Esophagus muscularis mucosa (tissue), 4 donors: ENCODE data around the gene UBL4A. TPM values are rescaled to one million over a fixed set of nuclear protein-coding genes. Genes with fewer than 3 reads are reported as not detected.

ENCODE experiments used
- DNase-seq: peaks from one replicate; pipeline ENCODE4 v3.0.0-alpha.2; 2017; ENCODE audit errors: extremely low spot score
- H3K27ac ChIP-seq, 4 donors: fragments of 200-600 bp; sonication (generic); replicated peaks in 1 of 4; 1 replicate in 3 of 4; 2 replicates in 1 of 4; pipeline ENCODE4 v1.5.1; 2016 to 2019; ENCODE audit warnings: mild to moderate bottlenecking in 1 of 4
- H3K27me3 ChIP-seq, 4 donors: fragments of 200-600 bp; sonication (generic); one replicate each; pipeline versions ENCODE4 v1.5.1 to v1.6.0; 2016 to 2019
- H3K36me3 ChIP-seq, 4 donors: fragments of 200-600 bp; sonication (generic); one replicate each; pipeline ENCODE4 v1.5.1; 2016 to 2019
- H3K4me1 ChIP-seq, 4 donors: fragments of 200-600 bp; sonication (generic); one replicate each; pipeline ENCODE4 v1.5.1; 2016 to 2019
- H3K4me3 ChIP-seq, 4 donors: fragments of 200-600 bp; sonication (generic); 1 replicate in 2 of 4; 2 replicates in 2 of 4; pipeline ENCODE4 v1.5.1; 2016 to 2019; ENCODE audit warnings: mild to moderate bottlenecking in 4 of 4, moderate library complexity in 1 of 4
- H3K9me3 ChIP-seq, 4 donors: fragments of 200-600 bp; sonication (generic); 1 replicate in 3 of 4; 2 replicates in 1 of 4; pipeline ENCODE4 v1.5.1; 2016 to 2019
- EP300 ChIP-seq: sonication (generic); formaldehyde crosslinking; IDR thresholded peaks from one replicate; pipeline ENCODE4 v1.6.1; 2017; ENCODE audit warnings: antibody characterized with exemption
- POLR2A ChIP-seq: fragments of 450-650 bp; IDR thresholded peaks from one replicate; pipeline ENCODE4 v1.6.1; 2017; ENCODE audit warnings: antibody characterized with exemption, moderate library complexity, mild to moderate bottlenecking, low read depth
- POLR2AphosphoS5 ChIP-seq, 2 donors: sonication (generic); formaldehyde crosslinking; IDR thresholded peaks; one replicate each; pipeline ENCODE4 v1.6.1; 2017; ENCODE audit warnings: antibody characterized with exemption in 2 of 2
- WGBS: methylation state at CpG from one replicate; pipeline ENCODE4 v1.1.5; 2018; 5-methylcytosine and 5-hydroxymethylcytosine counted together
- intact Hi-C: fragments of 100-400 bp; cut with DNase I; formaldehyde crosslinking; loops from one replicate; pipeline ENCODE4 v1.15.1; 2023
- total RNA-seq, 4 donors: library from RNA; depleted of rRNA; stranded (reverse); fragments of >200 nt; gene quantifications; one replicate each; pipeline versions ENCODE4 v1.1.0 to v1.2.1, GENCODE V29; 2016
- TF ChIP-seq, protein P1 (sequence below), 3 experiments: fragments of 200-600 bp in 2 of 3; fragments of 450-650 bp in 1 of 3; sonication (generic) in 2 of 3; IDR thresholded peaks; one replicate each; pipeline ENCODE4 v1.5.1; 2017 to 2019; ENCODE audit warnings: antibody characterized with exemption in 3 of 3, mild to moderate bottlenecking in 2 of 3, moderate library complexity in 1 of 3

UBL4A gene
- total RNA-seq, 4 donors from 2014 or later = 41.7 to 75.8 (median 57.9) TPM

DNA sequence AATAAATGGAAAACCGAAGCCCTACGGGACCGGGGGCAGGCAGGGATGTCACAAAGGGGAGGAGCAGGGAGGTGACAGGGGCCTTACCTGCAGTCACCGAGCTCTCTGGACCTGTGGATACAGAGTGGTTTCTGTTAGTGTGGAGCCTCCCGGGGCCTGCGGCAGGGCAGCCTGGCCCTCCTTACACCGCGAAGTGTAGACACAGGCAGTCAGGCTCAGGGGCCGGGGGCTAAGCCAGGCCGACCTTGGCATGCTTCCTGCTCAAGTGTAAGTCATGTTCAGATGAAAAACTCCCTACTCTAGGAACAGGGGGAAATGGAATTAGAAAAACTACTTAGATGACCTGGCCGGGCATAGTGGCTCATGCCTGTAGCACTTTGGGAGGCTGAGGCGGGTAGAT is 25.3 kb upstream of the UBL4A start:
- TF ChIP-seq, protein P1, sequence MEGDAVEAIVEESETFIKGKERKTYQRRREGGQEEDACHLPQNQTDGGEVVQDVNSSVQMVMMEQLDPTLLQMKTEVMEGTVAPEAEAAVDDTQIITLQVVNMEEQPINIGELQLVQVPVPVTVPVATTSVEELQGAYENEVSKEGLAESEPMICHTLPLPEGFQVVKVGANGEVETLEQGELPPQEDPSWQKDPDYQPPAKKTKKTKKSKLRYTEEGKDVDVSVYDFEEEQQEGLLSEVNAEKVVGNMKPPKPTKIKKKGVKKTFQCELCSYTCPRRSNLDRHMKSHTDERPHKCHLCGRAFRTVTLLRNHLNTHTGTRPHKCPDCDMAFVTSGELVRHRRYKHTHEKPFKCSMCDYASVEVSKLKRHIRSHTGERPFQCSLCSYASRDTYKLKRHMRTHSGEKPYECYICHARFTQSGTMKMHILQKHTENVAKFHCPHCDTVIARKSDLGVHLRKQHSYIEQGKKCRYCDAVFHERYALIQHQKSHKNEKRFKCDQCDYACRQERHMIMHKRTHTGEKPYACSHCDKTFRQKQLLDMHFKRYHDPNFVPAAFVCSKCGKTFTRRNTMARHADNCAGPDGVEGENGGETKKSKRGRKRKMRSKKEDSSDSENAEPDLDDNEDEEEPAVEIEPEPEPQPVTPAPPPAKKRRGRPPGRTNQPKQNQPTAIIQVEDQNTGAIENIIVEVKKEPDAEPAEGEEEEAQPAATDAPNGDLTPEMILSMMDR (IDR thresholded peaks at IDR 0.05) = no peak
- TF ChIP-seq POLR2AphosphoS5 (IDR thresholded peaks at IDR 0.05) = no peak
- TF ChIP-seq POLR2A = no peak
- no peak for TF ChIP-seq EP300
- no peak for DNase-seq
- 77% methylated on average over 12 of the region's 12 CpGs for WGBS
- peaks cover 0 to 34% (median 15%) of the 10 kb centered on the region in 4 donors for H3K36me3 ChIP-seq
- H3K9me3 ChIP-seq = peaks cover 0 to 4% (median 0%) of the 10 kb centered on the region in 4 donors
- no peak overlapping the region for H3K27ac ChIP-seq
- H3K27me3 ChIP-seq = no peaks in the 10 kb centered on the region
- intact Hi-C loops = no loop called here
- no peak overlapping the region for H3K4me3 ChIP-seq
- peaks cover 4 to 17% (median 10%) of the 10 kb centered on the region in 4 donors for H3K4me1 ChIP-seq

GRCh38 chrX:154509455-154509854 is 23.0 kb upstream of the UBL4A start:
- Histone ChIP-seq H3K4me1 (peaks cover 0 to 4% (median 0%) of the 10 kb centered on the region in 4 donors), H3K27ac (no peak overlapping the region), H3K27me3 (no peaks in the 10 kb centered on the region), H3K36me3 (peaks cover 0 to 51% (median 31%) of the 10 kb centered on the region in 4 donors), H3K4me3 (no peak overlapping the region), H3K9me3 (peaks cover 0 to 4% (median 0%) of the 10 kb centered on the region in 4 donors)
- no peak for DNase-seq
- TF ChIP-seq, protein P1 (IDR thresholded peaks at IDR 0.05) = no peak
- TF ChIP-seq POLR2AphosphoS5 (IDR thresholded peaks at IDR 0.05) = no peak
- TF ChIP-seq POLR2A = no peak
- TF ChIP-seq EP300 = no peak
- intact Hi-C loops = no loop called here
- WGBS = 89% methylated on average over 5 of the region's 5 CpGs

GRCh38 chrX:154508384-154508745 is 21.9 kb upstream of the UBL4A start:
- intact Hi-C loops = no loop called here
- WGBS = 90% methylated on average over 13 of the region's 13 CpGs

DNA sequence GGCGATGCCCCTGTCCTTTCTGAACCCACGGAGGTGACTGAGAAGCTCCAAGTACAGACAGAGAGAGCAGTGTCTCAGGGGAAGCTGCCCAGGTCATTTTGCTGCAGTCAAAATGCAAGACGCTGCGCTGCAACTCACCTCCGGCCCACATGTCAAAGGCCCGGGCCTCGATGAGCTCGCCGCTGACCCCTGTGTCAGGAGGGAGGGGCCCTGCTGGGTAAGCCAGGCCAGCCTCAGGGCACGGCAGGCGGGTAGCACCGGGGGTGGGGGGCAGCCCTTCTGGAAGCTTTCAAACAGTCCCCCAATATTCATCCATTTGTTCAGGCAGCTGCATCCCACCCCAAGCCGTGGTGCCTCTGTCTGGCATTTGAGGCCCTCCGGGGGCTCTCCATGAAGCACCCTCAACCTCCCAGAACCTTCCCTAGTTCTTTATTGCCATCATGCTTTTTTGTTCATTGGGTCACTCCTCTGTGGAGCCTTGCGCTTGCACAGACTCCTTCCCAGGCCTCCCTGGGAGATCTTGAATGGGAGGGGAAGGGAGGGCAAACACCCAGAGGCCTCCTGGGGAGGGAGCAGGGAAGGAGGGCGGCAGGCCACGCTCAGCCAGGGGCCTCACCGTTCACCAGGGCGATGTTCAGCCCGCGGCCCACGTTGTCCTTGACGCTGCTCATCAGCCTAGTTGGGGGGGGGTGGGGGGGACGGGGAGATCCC is 21.4 kb upstream of the UBL4A start:
- Histone ChIP-seq H3K9me3 (peaks cover 0 to 4% (median 0%) of the 10 kb centered on the region in 4 donors), H3K27ac (no peak overlapping the region), H3K4me3 (no peak overlapping the region), H3K36me3 (peaks cover 0 to 51% (median 31%) of the 10 kb centered on the region in 4 donors), H3K4me1 (no peaks in the 10 kb centered on the region), H3K27me3 (no peaks in the 10 kb centered on the region)
- no peak for DNase-seq
- TF ChIP-seq, protein P1 (IDR thresholded peaks at IDR 0.05) = no peak
- TF ChIP-seq POLR2AphosphoS5 (IDR thresholded peaks at IDR 0.05) (no peak), EP300 (no peak), POLR2A (no peak)
- 76% methylated on average over 8 of the region's 24 CpGs for WGBS
- intact Hi-C loops = no loop called here

More at GRCh38 chrX:154508384-154508745, 21.9 kb upstream of the UBL4A start:
- Histone ChIP-seq H3K27me3 (no peaks in the 10 kb centered on the region), H3K9me3 (peaks cover 0 to 4% (median 0%) of the 10 kb centered on the region in 4 donors), H3K4me3 (no peak overlapping the region), H3K36me3 (peaks cover 0 to 51% (median 31%) of the 10 kb centered on the region in 4 donors), H3K4me1 (no peaks in the 10 kb centered on the region), H3K27ac (no peak overlapping the region)
- TF ChIP-seq EP300 (no peak), POLR2A (no peak), POLR2AphosphoS5 (IDR thresholded peaks at IDR 0.05) (no peak)
- TF ChIP-seq, protein P1 (IDR thresholded peaks at IDR 0.05) = no peak
- DNase-seq = no peak
